Endothelial cell (in vitro differentiated cells): ENCODE measurements around the gene GRID1. TPM values are rescaled to one million over a fixed set of nuclear protein-coding genes. Genes with fewer than 3 reads are reported as not detected.

ENCODE experiments used
- DNase-seq: peaks from one replicate; pipeline ENCODE4 v3.0.0; 2021; ENCODE audit warnings: low spot score
- H3K27ac Mint-ChIP-seq: one replicate; pipeline ENCODE4 v1.8.0; 2021; ENCODE audit warnings: mixed read lengths, inconsistent platforms; ENCODE audit not compliant: unreplicated experiment
- H3K27me3 Mint-ChIP-seq: one replicate; pipeline ENCODE4 v1.8.0; 2021; ENCODE audit warnings: mild to moderate bottlenecking, moderate library complexity, mixed read lengths, inconsistent platforms; ENCODE audit not compliant: unreplicated experiment
- H3K36me3 Mint-ChIP-seq: one replicate; pipeline ENCODE4 v1.8.0; 2021; ENCODE audit warnings: mild to moderate bottlenecking, low read depth, mixed read lengths, inconsistent platforms; ENCODE audit not compliant: unreplicated experiment
- H3K4me1 Mint-ChIP-seq: one replicate; pipeline ENCODE4 v1.8.0; 2021; ENCODE audit warnings: mild to moderate bottlenecking, mixed read lengths, inconsistent platforms; ENCODE audit not compliant: unreplicated experiment
- H3K4me3 Mint-ChIP-seq: one replicate; pipeline ENCODE4 v1.8.0; 2021; ENCODE audit warnings: mild to moderate bottlenecking, mixed read lengths, inconsistent platforms; ENCODE audit not compliant: unreplicated experiment
- H3K9me3 Mint-ChIP-seq: one replicate; pipeline ENCODE4 v1.8.0; 2021; ENCODE audit warnings: mixed read lengths, inconsistent platforms; ENCODE audit not compliant: unreplicated experiment
- CTCF ChIP-seq: fragments of 200-600 bp; sonication (generic); IDR thresholded peaks from one replicate; pipeline ENCODE4 v1.5.0; 2021; ENCODE audit warnings: antibody characterized with exemption; ENCODE audit not compliant: unreplicated experiment
- total RNA-seq: library from RNA; stranded (reverse); fragmentation: NEBNext Ultra II Directional; extraction: Animal tissue kit (Norgen Biotek cat#: 25700); gene quantifications from one replicate; pipeline ENCODE4 v1.2.1, GENCODE V29; 2021; ENCODE audit not compliant: unreplicated experiment

The GRID1 gene
- total RNA-seq, 1 donor from 2014 or later: 0.26 TPM

GRCh38 chr10:85862771-85863170 lies 503.8 kb downstream of the GRID1 start:
- TF ChIP-seq CTCF: no peak
- Mint-ChIP-seq H3K27ac (no peak overlapping the region), H3K36me3 (peaks cover 12% of the 10 kb centered on the region), H3K27me3 (peaks cover 9% of the 10 kb centered on the region), H3K9me3 (peaks cover 2% of the 10 kb centered on the region), H3K4me3 (no peak overlapping the region), H3K4me1 (peaks cover 8% of the 10 kb centered on the region)
- DNase-seq: no peak

- no peak overlapping the region for H3K27ac Mint-ChIP-seq
- no peak for DNase-seq
- H3K4me3 Mint-ChIP-seq: no peak overlapping the region
- H3K27me3 Mint-ChIP-seq: peaks cover 10% of the 10 kb centered on the region
- peaks cover 8% of the 10 kb centered on the region for H3K4me1 Mint-ChIP-seq
- TF ChIP-seq CTCF: no peak
- peaks cover 14% of the 10 kb centered on the region for H3K36me3 Mint-ChIP-seq
- peaks cover 7% of the 10 kb centered on the region for H3K9me3 Mint-ChIP-seq
Measured at GRCh38 chr10:85861513-85862197, 504.9 kb downstream of the GRID1 start.

GRCh38 chr10:85859859-85860258 lies 506.7 kb downstream of the GRID1 start:
- H3K27ac Mint-ChIP-seq: no peak overlapping the region
- H3K9me3 Mint-ChIP-seq: peaks cover 8% of the 10 kb centered on the region
- H3K36me3 Mint-ChIP-seq: peaks cover 18% of the 10 kb centered on the region
- TF ChIP-seq CTCF: no peak
- H3K27me3 Mint-ChIP-seq: peaks cover 11% of the 10 kb centered on the region
- DNase-seq: no peak
- peaks cover 8% of the 10 kb centered on the region for H3K4me1 Mint-ChIP-seq
- H3K4me3 Mint-ChIP-seq: no peak overlapping the region

GRCh38 chr10:85858776-85859515 lies 507.6 kb downstream of the GRID1 start:
- Mint-ChIP-seq H3K36me3 (peaks cover 21% of the 10 kb centered on the region), H3K27ac (no peak overlapping the region), H3K27me3 (peaks cover 10% of the 10 kb centered on the region), H3K4me1 (peaks cover 8% of the 10 kb centered on the region), H3K4me3 (no peak overlapping the region), H3K9me3 (peaks cover 14% of the 10 kb centered on the region)
- no peak for DNase-seq
- no peak for TF ChIP-seq CTCF

- H3K4me3 Mint-ChIP-seq: no peak overlapping the region
- peaks cover 25% of the 10 kb centered on the region for H3K9me3 Mint-ChIP-seq
- DNase-seq: no peak
- no peak overlapping the region for H3K27ac Mint-ChIP-seq
- H3K36me3 Mint-ChIP-seq: peaks cover 23% of the 10 kb centered on the region
- H3K27me3 Mint-ChIP-seq: peaks cover 9% of the 10 kb centered on the region
- peaks cover 7% of the 10 kb centered on the region for H3K4me1 Mint-ChIP-seq
- TF ChIP-seq CTCF: no peak
Measured at GRCh38 chr10:85857791-85858190, 508.8 kb downstream of the GRID1 start.
